Spleen (tissue), 11 donors: Measurements from ENCODE around the gene RAD51D. TPM values are rescaled to one million over a fixed set of nuclear protein-coding genes. Genes with fewer than 3 reads are reported as not detected.
A peak's percentile ranks its signal among the peaks of the same experiment; 100 is the strongest.
"Not testable (repeated sequence)": the region's sequence is repeated elsewhere in the genome, so short reads cannot be mapped to it uniquely, and the experiment has no call there.

ENCODE experiments used
- DNase-seq: peaks from one replicate; pipeline ENCODE4 v3.0.0-alpha.2; 2020
- H3K27ac ChIP-seq, 8 donors: fragments of 200-600 bp; sonication (generic) in 7 of 8; 1 replicate in 4 of 8; 2 replicates in 4 of 8; pipeline versions ENCODE4 v1.5.0 to v1.8.0; 2016 to 2021; ENCODE audit warnings: inconsistent platforms in 4 of 8, mild to moderate bottlenecking in 4 of 8, moderate library complexity in 1 of 8
- H3K27me3 ChIP-seq, 7 donors: fragments of 200-600 bp; sonication (generic) in 6 of 7; replicated peaks in 1 of 7; 1 replicate in 4 of 7; 2 replicates in 3 of 7; pipeline versions ENCODE4 v1.5.0 to v1.8.0; 2016 to 2021; ENCODE audit warnings: inconsistent platforms in 3 of 7, mild to moderate bottlenecking in 1 of 7
- H3K36me3 ChIP-seq, 6 donors: fragments of 200-600 bp; sonication (generic) in 5 of 6; 1 replicate in 4 of 6; 2 replicates in 2 of 6; pipeline versions ENCODE4 v1.5.0 to v1.8.0; 2016 to 2021; ENCODE audit warnings: inconsistent platforms in 2 of 6
- H3K4me1 ChIP-seq, 6 donors: fragments of 200-600 bp; sonication (generic) in 5 of 6; 1 replicate in 3 of 6; 2 replicates in 3 of 6; pipeline versions ENCODE4 v1.5.0 to v1.8.0; 2016 to 2021; ENCODE audit warnings: inconsistent platforms in 3 of 6
- H3K4me3 ChIP-seq, 8 donors: fragments of 200-600 bp; sonication (generic) in 7 of 8; 1 replicate in 4 of 8; 2 replicates in 4 of 8; pipeline versions ENCODE4 v1.5.0 to v1.8.0; 2016 to 2021; ENCODE audit warnings: inconsistent platforms in 4 of 8, mild to moderate bottlenecking in 4 of 8, moderate library complexity in 2 of 8
- H3K9me3 ChIP-seq, 8 donors: fragments of 200-600 bp; sonication (generic) in 7 of 8; 1 replicate in 4 of 8; 2 replicates in 4 of 8; pipeline versions ENCODE4 v1.5.0 to v1.8.0; 2016 to 2021; ENCODE audit warnings: inconsistent platforms in 4 of 8
- CTCF ChIP-seq, 11 experiments: fragments of 200-600 bp in 7 of 11; fragments of 450-650 bp in 4 of 11; sonication (generic) in 4 of 11; IDR thresholded peaks in 8 of 11; conservative IDR thresholded peaks in 3 of 11; 1 replicate in 7 of 11; 2 replicates in 4 of 11; pipeline versions ENCODE4 v1.4.0 to v1.8.0; 2016 to 2021; ENCODE audit warnings: antibody characterized with exemption in 11 of 11, inconsistent platforms in 4 of 11, mild to moderate bottlenecking in 1 of 11
- POLR2A ChIP-seq, 3 donors: fragments of 450-650 bp; IDR thresholded peaks; one replicate each; pipeline ENCODE4 v1.5.1; 2017; ENCODE audit warnings: antibody characterized with exemption in 3 of 3, mild to moderate bottlenecking in 1 of 3
- POLR2AphosphoS5 ChIP-seq, 3 donors: sonication (generic); formaldehyde crosslinking; IDR thresholded peaks; one replicate each; pipeline ENCODE4 v1.5.1; 2017; ENCODE audit warnings: antibody characterized with exemption in 3 of 3
- WGBS, 5 donors: extraction: QIAGEN DNeasy Blood & Tissue Kit in 3 of 5; methylation state at CpG; one replicate each; pipeline versions ENCODE4 v1.1.5 to v1.1.7; 2013 to 2018; 5-methylcytosine and 5-hydroxymethylcytosine counted together
- intact Hi-C: fragments of 100-400 bp; cut with DNase I; formaldehyde crosslinking; loops from one replicate; pipeline ENCODE4 v1.15.0; 2023; ENCODE audit warnings: low total_unique reads
- polyA plus RNA-seq, 3 donors: library from polyadenylated mRNA; stranded (reverse); fragments of 200-250 nt; gene quantifications; one replicate each; pipeline ENCODE4 v1.2.1, GENCODE V29; 2013
- total RNA-seq, 7 donors: library from RNA; depleted of rRNA in 3 of 7; stranded (reverse); fragments of >200 nt in 3 of 7; fragmentation: NEBNext Ultra II Directional in 4 of 7; extraction: Animal tissue kit (Norgen Biotek cat#: 25700) in 4 of 7; gene quantifications; one replicate each; pipeline versions ENCODE4 v1.1.0 to v1.2.1, GENCODE V29; 2016 to 2021
- donor health status: healthy with polysubstance abuse.
- donor health status: DM: no; HTN: no; CAD: no; lungs with moderate emphysema.
- donor health status: DM: no; HTN: no; CAD: no.
- donor health status: Bipolar disorder and iron deficiency.
- donor health status: healthy.
- donor health status: DM: no; HTN: no; CAD: no.
- donor health status: DM: yes; HTN: yes; CAD: no.

RAD51D gene
- total and polyA plus RNA-seq, 10 donors, result 4.0 to 24.1 (median 14.4) TPM

GRCh38 chr17:35048685-35049379 is 70.8 kb downstream of the RAD51D start:
- H3K27ac ChIP-seq, result peak overlapping the region in 6 of 8 donors; percentile 23 to 90 (median 88)
- intact Hi-C loops, result no loop called here
- H3K27me3 ChIP-seq, result no peaks in the 10 kb centered on the region
- H3K4me1 ChIP-seq, result peaks cover 46 to 100% (median 71%) of the 10 kb centered on the region in 6 donors
- no peaks in the 10 kb centered on the region for H3K9me3 ChIP-seq
- WGBS, 5 donors, result 76 to 91% (median 86%) methylated on average over 3 of the region's 3 CpGs
- DNase-seq, result no peak
- H3K36me3 ChIP-seq, result no peaks in the 10 kb centered on the region
- TF ChIP-seq POLR2A (IDR thresholded peaks at IDR 0.05), result no peak
- TF ChIP-seq POLR2AphosphoS5 (IDR thresholded peaks at IDR 0.05), result no peak
- no peak for TF ChIP-seq CTCF (IDR thresholded peaks at IDR 0.05 in 8 of 11, conservative IDR thresholded peaks at IDR 0.05 in 3 of 11)
- H3K4me3 ChIP-seq, result no peak overlapping the region

GRCh38 chr17:35046740-35047283 is 72.8 kb downstream of the RAD51D start:
- TF ChIP-seq POLR2AphosphoS5 (IDR thresholded peaks at IDR 0.05) (no peak), POLR2A (IDR thresholded peaks at IDR 0.05) (no peak), CTCF (IDR thresholded peaks at IDR 0.05 in 8 of 11, conservative IDR thresholded peaks at IDR 0.05 in 3 of 11) (no peak)
- DNase-seq, result no peak
- peak overlapping the region in 7 of 8 donors; percentile 21 to 89 (median 67) for H3K27ac ChIP-seq
- peak overlapping the region in 1 of 8 donors; percentile 41 for H3K4me3 ChIP-seq
- 60 to 66% (median 64%) methylated on average over 5 of the region's 5 CpGs for WGBS, 5 donors
- H3K27me3 ChIP-seq, result no peaks in the 10 kb centered on the region
- H3K9me3 ChIP-seq, result no peaks in the 10 kb centered on the region
- intact Hi-C loops, result no loop called here
- H3K36me3 ChIP-seq, result no peaks in the 10 kb centered on the region
- peaks cover 33 to 98% (median 56%) of the 10 kb centered on the region in 6 donors for H3K4me1 ChIP-seq

GRCh38 chr17:35046245-35046644 is 73.4 kb downstream of the RAD51D start:
- peak overlapping the region in 7 of 8 donors; percentile 21 to 89 (median 67) for H3K27ac ChIP-seq

GRCh38 chr17:35045458-35045979 is 74.1 kb downstream of the RAD51D start:
- H3K27me3 ChIP-seq, H3K9me3 ChIP-seq, H3K36me3 ChIP-seq, DNase-seq, intact Hi-C loops: not testable (repeated sequence)
- Histone ChIP-seq H3K27ac (peak overlapping the region; percentile 19 to 89 (median 60)), H3K4me1 (peaks cover 20 to 85% (median 43%) of the 10 kb centered on the region in 6 donors), H3K4me3 (peak overlapping the region in 1 of 8 donors; percentile 21)
- 85 to 93% (median 89%) methylated on average over 13 of the region's 13 CpGs for WGBS, 5 donors

More at GRCh38 chr17:35046245-35046644, 73.4 kb downstream of the RAD51D start:
- Histone ChIP-seq H3K9me3 (no peaks in the 10 kb centered on the region), H3K4me1 (peaks cover 28 to 92% (median 50%) of the 10 kb centered on the region in 6 donors), H3K4me3 (peak overlapping the region in 1 of 8 donors; percentile 41), H3K36me3 (no peaks in the 10 kb centered on the region), H3K27me3 (no peaks in the 10 kb centered on the region)
- TF ChIP-seq CTCF (IDR thresholded peaks at IDR 0.05 in 8 of 11, conservative IDR thresholded peaks at IDR 0.05 in 3 of 11) (no peak), POLR2AphosphoS5 (IDR thresholded peaks at IDR 0.05) (no peak), POLR2A (IDR thresholded peaks at IDR 0.05) (no peak)
- WGBS, 5 donors, result 57 to 70% (median 63%) methylated on average over 4 of the region's 4 CpGs
- intact Hi-C loops, result no loop called here
- DNase-seq, result no peak
